Spinal cord (tissue), 10 donors: ENCODE data around the gene OR6J1. TPM values are rescaled to one million over a fixed set of nuclear protein-coding genes. Genes with fewer than 3 reads are reported as not detected.
"Not testable (repeated sequence)": the region's sequence is repeated elsewhere in the genome, so short reads cannot be mapped to it uniquely, and the experiment has no call there.

Experiments used
- DNase-seq, 6 donors: peaks; one replicate each; pipeline versions ENCODE4 v3.0.0 to v3.0.0-alpha.2; 2013 to 2015; ENCODE audit warnings: low spot score in 6 of 6, low read depth in 4 of 6
- H3K27ac ChIP-seq: one replicate; pipeline ENCODE4 v1.5.1; 2013; ENCODE audit warnings: low read depth, low read length, control low read depth
- H3K27me3 ChIP-seq: one replicate; pipeline ENCODE4 v1.6.1; 2013; ENCODE audit warnings: low read length; ENCODE audit not compliant: control insufficient read depth, insufficient read depth
- H3K36me3 ChIP-seq: one replicate; pipeline ENCODE4 v1.6.1; 2013; ENCODE audit warnings: low read length; ENCODE audit not compliant: control insufficient read depth, insufficient read depth
- H3K4me1 ChIP-seq: one replicate; pipeline ENCODE4 v1.6.1; 2013; ENCODE audit warnings: low read length; ENCODE audit not compliant: control insufficient read depth, insufficient read depth
- H3K4me3 ChIP-seq: one replicate; pipeline ENCODE4 v1.5.1; 2013; ENCODE audit warnings: low read depth, low read length, control low read depth
- H3K9me3 ChIP-seq: one replicate; pipeline ENCODE4 v1.6.1; 2013; ENCODE audit warnings: low read length; ENCODE audit not compliant: control insufficient read depth, insufficient read depth
- WGBS: methylation state at CpG from one replicate; pipeline ENCODE4 v1.1.5; 2013; ENCODE audit warnings: missing lambda C conversion rate; ENCODE audit not compliant: insufficient coverage; 5-methylcytosine and 5-hydroxymethylcytosine counted together
- polyA plus RNA-seq, 2 donors: library from polyadenylated mRNA; unstranded; fragments of 120-200 nt; gene quantifications; one replicate each; pipeline ENCODE4 v1.2.1, GENCODE V29; 2013; ENCODE audit not compliant: insufficient read length in 2 of 2
- total RNA-seq, 2 donors: library from RNA; depleted of rRNA in 1 of 2; stranded (reverse); fragments of 120-200 nt in 1 of 2; fragments of >200 nt in 1 of 2; gene quantifications; one replicate each; pipeline versions ENCODE4 v1.2.3 to v1.2.4, GENCODE V29; 2013 to 2014
- donor health status: healthy.

Gene OR6J1
- total and polyA plus RNA-seq, 4 donors: 0.06 to 0.47 (median 0.43) TPM; not detected in 1

DNA sequence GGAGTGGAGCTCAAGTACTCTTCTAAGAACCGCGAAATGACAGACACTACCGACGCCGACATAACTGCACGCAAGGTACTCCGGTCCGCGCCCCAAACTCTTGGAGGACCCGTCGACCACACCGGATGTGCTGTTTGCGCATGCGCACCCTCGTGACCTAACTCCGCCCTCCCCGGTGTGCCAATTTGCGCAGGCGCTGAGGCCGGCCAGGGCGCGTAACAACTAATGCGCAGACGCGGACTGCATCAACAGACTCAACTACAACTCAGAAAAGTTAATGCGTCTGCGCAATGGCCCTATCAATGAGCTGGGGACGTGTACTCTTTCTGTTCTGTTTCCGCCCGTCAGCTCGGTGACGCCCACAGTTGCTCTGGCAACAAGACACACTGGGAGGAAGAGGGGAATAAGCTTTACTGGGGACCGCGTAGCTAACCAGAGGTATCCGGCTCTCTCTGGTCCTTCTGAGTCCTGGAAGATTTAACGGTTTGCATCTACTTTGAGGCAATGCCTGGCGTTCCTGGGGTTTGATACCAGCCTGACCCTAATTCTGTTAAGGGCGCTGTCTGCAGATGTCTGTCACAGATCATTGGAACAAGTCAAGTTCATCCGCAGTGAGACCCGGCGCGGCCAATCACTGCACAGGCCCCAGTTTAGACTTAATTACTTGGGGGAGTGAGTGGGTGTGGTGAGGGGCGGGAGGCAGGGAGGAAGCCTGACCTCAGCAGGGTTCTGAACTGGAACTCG, 54.9 kb downstream of the OR6J1 start, which contains the start of gene DAD1:
Gene DAD1 (minus strand): TSS at position 129 of the 744 bp plus-strand sequence. CDS start 67 bp downstream, at position 62.
- no peaks in the 10 kb centered on the region for H3K9me3 ChIP-seq
- peak; percentile 99 to 100 (median 99) for DNase-seq
- H3K36me3 ChIP-seq: peaks cover 4% of the 10 kb centered on the region
- 0% methylated on average over 44 of the region's 44 CpGs for WGBS
- H3K4me3 ChIP-seq: peak within 1 kb of the TSS; percentile 98
- H3K27me3 ChIP-seq: peaks cover 6% of the 10 kb centered on the region
- H3K4me1 ChIP-seq: peaks cover 19% of the 10 kb centered on the region
- H3K27ac ChIP-seq: peak within 1 kb of the TSS; percentile 99

DNA sequence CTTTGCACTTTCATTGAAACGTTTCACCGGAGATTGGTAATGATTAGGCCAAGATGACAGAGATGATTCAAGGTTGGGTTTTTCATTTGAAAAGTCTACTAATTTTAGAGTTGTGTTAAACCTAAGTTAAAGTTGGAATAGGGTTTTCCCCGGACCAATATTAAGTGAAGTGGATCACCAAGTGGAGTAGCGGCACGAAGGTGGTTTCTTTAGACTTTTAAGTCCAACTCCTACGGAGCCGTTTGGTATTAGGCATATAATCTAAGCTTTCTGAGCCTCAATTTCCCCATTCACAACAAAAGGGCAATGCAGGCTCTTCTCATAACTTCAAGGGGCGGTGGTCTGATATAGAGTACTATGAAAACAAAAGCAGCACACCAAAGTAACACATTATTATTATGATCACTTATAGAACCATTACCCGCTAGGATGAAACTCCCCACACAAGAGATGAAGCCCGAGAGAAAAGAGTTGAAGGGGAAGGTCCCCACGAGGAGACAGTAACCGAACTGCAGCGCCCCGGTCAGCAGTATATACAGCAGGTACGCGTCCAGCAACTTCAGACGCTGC, 55.5 kb downstream of the OR6J1 start:
- no peak for DNase-seq
- peaks cover 5% of the 10 kb centered on the region for H3K36me3 ChIP-seq
- WGBS: 0% methylated on average over 8 of the region's 17 CpGs
- H3K27ac ChIP-seq: peak overlapping the region; percentile 92
- peaks cover 5% of the 10 kb centered on the region for H3K27me3 ChIP-seq
- H3K4me3 ChIP-seq: peak overlapping the region; percentile 98
- peaks cover 21% of the 10 kb centered on the region for H3K4me1 ChIP-seq
- H3K9me3 ChIP-seq: no peaks in the 10 kb centered on the region

DNA sequence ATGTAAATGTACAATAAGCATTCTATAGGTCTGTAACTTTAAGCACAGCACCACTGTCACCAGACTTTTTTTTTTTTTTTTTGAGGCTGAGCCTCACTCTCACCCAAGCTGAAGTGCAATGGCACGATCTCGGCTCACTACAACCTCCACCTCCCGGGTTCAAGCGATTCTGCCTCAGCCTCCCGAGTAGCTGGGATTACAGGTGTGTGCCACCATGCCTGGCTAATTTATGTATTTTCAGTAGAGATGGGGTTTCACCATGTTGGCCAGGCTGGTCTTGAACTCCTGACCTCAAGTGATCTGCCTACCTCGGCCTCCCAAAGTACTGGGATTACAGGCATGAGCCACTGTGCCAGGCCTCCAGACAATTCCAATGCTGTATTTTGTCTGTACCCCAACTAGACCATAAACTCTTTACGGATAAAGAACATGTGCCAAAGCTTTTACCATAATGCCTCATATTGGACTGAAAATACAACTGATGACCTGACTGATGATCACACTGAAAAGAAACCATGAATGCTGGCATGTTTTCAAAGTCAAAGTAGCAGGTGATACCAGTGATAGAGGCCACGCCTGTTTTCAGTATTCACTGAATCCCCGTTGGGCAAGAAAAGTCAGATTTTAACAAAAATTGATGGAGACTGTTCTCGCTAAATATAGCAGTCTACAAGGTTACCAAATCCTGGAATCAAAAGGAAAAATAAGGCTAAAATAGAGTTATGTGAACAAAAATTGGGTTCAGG, 56.3 kb downstream of the OR6J1 start:
- not testable (repeated sequence) for H3K27me3 ChIP-seq, H3K36me3 ChIP-seq, H3K9me3 ChIP-seq, DNase-seq, H3K27ac ChIP-seq
- Histone ChIP-seq H3K4me3 (peak overlapping the region; percentile 98), H3K4me1 (peaks cover 21% of the 10 kb centered on the region)
- WGBS: 76% methylated on average over 2 of the region's 10 CpGs

DNA sequence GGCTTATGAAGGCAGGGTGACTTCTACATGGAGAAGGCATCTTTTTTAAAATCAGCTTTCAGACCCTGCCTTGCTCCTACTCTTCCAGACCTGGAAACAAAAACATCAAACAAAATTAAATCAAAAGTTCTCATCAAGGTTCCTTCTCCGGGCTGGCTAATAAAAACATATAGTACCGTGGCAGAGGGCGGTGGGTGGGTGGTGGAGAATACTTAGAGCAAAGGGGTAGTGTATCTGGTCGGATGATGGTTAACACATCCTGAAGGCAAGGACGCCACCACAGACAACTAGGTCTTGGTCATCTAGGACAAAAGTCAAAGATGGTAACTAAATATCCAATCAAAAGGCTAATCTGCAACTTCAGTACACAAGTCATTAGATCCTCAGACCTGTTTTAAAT, 56.9 kb downstream of the OR6J1 start:
- Histone ChIP-seq H3K4me3 (no peak overlapping the region), H3K36me3 (peaks cover 5% of the 10 kb centered on the region), H3K4me1 (peaks cover 21% of the 10 kb centered on the region), H3K27ac (no peak overlapping the region), H3K27me3 (no peaks in the 10 kb centered on the region), H3K9me3 (no peaks in the 10 kb centered on the region)
- no CpG with 5 or more reads among the region's 5 CpGs for WGBS
- no peak for DNase-seq

DNA sequence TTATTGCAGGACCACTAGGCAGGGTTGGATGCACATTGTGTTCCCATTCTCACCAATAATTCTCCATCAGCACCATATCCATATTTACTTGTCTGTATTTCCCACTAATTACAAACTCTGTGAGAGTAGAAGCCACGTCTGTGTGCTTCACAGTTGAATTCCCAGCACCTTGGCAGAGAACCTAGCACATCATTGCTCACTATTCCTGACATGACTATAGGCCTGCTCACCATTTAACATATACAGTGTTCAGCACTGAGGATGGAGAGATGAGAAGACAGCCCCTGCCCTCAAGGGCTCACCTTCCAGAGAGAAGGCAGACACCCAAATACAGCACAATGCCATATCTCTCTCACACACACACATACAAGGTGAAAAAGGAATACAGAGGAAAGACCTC, 60.2 kb downstream of the OR6J1 start:
- H3K27me3 ChIP-seq: no peaks in the 10 kb centered on the region
- peaks cover 10% of the 10 kb centered on the region for H3K36me3 ChIP-seq
- no peak for DNase-seq
- no peaks in the 10 kb centered on the region for H3K9me3 ChIP-seq
- WGBS: 83% methylated on average over 1 of the region's 1 CpG
- H3K4me3 ChIP-seq: no peak overlapping the region
- H3K27ac ChIP-seq: no peak overlapping the region
- H3K4me1 ChIP-seq: peaks cover 12% of the 10 kb centered on the region

Other genes with a start within 250 kb of the OR6J1 start
- 100 to 1,000 TPM; 198 to 299 TPM for gene DAD1, start 55.1 kb downstream of the OR6J1 start, total RNA-seq
- 100 to 1,000 TPM; 189 to 201 TPM for gene DAD1, start 55.1 kb downstream of the OR6J1 start, polyA plus RNA-seq
- 10 to 100 TPM; 18.7 to 22.2 TPM for gene ABHD4, start 46.1 kb downstream of the OR6J1 start, total RNA-seq
- 10 to 100 TPM; 73.6 to 75.1 TPM for gene ABHD4, start 46.1 kb downstream of the OR6J1 start, polyA plus RNA-seq
- 10 to 100 TPM; 45.9 to 98.7 TPM for gene OXA1L, start 122.3 kb upstream of the OR6J1 start, total RNA-seq
- 10 to 100 TPM; 90.0 to 96.7 TPM for gene OXA1L, start 122.3 kb upstream of the OR6J1 start, polyA plus RNA-seq
- 1 to 10 TPM; 8.5 to 8.8 TPM for gene SLC7A7, start 171.1 kb upstream of the OR6J1 start, total RNA-seq
- 10 to 100 TPM; 11.4 to 11.5 TPM for gene SLC7A7, start 171.1 kb upstream of the OR6J1 start, polyA plus RNA-seq
- 10 to 100 TPM; 21.1 to 66.6 TPM for gene MRPL52, start 185.5 kb upstream of the OR6J1 start, total RNA-seq
- 100 to 1,000 TPM in 1 of 2 donors, 10 to 100 TPM in 1; 97.6 to 104 TPM for gene MRPL52, start 185.5 kb upstream of the OR6J1 start, polyA plus RNA-seq
- gene MMP14, start 192.2 kb upstream of the OR6J1 start, total RNA-seq: 100 to 1,000 TPM in 1 of 2 donors, 10 to 100 TPM in 1; 67.0 to 262 TPM
- 10 to 100 TPM; 60.5 to 89.0 TPM for gene MMP14, start 192.2 kb upstream of the OR6J1 start, polyA plus RNA-seq
- 10 to 100 TPM; 20.3 to 37.7 TPM for gene LRP10, start 227.4 kb upstream of the OR6J1 start, total RNA-seq
- 10 to 100 TPM; 54.6 to 57.1 TPM for gene LRP10, start 227.4 kb upstream of the OR6J1 start, polyA plus RNA-seq
- gene REM2, start 238.9 kb upstream of the OR6J1 start, total RNA-seq: 1 to 10 TPM; 1.3 to 2.1 TPM
- gene REM2, start 238.9 kb upstream of the OR6J1 start, polyA plus RNA-seq: 1 to 10 TPM; 8.2 to 8.9 TPM